Activated naive CD4-positive, alpha-beta T cell treated with anti-CD3 and anti-CD28 coated beads, Interleukin-2, amount 10 ng/mL, durations not matched to agents 7 days and 5 days (primary cell): ENCODE measurements around the gene HIPK2.
A peak's percentile ranks its signal among the peaks of the same experiment; 100 is the strongest.

Source experiments
- CTCF ChIA-PET: fragments of 350-600 bp; sonication (Branson Sonifier 250); formaldehyde crosslinking; loops from one replicate; lab custom pipeline; 2021; ENCODE audit warnings: antibody characterized with exemption; lab: Charles Lee
- DNase-seq: peaks from one replicate; pipeline ENCODE4 v3.0.0-alpha.2; 2020
- H3K27ac Mint-ChIP-seq: one replicate; pipeline ENCODE4 v1.8.0; 2021; ENCODE audit warnings: mild to moderate bottlenecking, moderate library complexity, mixed read lengths
- H3K27me3 Mint-ChIP-seq: one replicate; pipeline ENCODE4 v1.8.0; 2021; ENCODE audit warnings: mild to moderate bottlenecking, mixed read lengths
- H3K36me3 Mint-ChIP-seq: one replicate; pipeline ENCODE4 v1.8.0; 2021; ENCODE audit warnings: mixed read lengths
- H3K4me1 Mint-ChIP-seq: one replicate; pipeline ENCODE4 v1.8.0; 2021; ENCODE audit warnings: mixed read lengths
- H3K4me3 Mint-ChIP-seq: one replicate; pipeline ENCODE4 v1.8.0; 2021; ENCODE audit warnings: mild to moderate bottlenecking, moderate library complexity, mixed read lengths
- H3K9me3 Mint-ChIP-seq: one replicate; pipeline ENCODE4 v1.8.0; 2021; ENCODE audit warnings: mixed read lengths

Gene HIPK2

GRCh38 chr7:139647085-139647484, 130.7 kb downstream of the HIPK2 start:
- H3K27me3 Mint-ChIP-seq = no peaks in the 10 kb centered on the region
- no peak overlapping the region for H3K27ac Mint-ChIP-seq
- peaks cover 4% of the 10 kb centered on the region for H3K36me3 Mint-ChIP-seq
- CTCF ChIA-PET = interaction anchor here (0.7 to 5.2 kb wide), 19 partner anchors 9 to 359 kb away, joined by 3 to 131 read pairs (median 4); no protein-coding TSS in a partner anchor
- DNase-seq = no peak
- no peak overlapping the region for H3K4me3 Mint-ChIP-seq
- H3K4me1 Mint-ChIP-seq = peaks cover 69% of the 10 kb centered on the region
- H3K9me3 Mint-ChIP-seq = no peaks in the 10 kb centered on the region

GRCh38 chr7:139646566-139646965, 131.2 kb downstream of the HIPK2 start:
- H3K9me3 Mint-ChIP-seq = no peaks in the 10 kb centered on the region
- CTCF ChIA-PET = interaction anchor here (0.7 to 5.2 kb wide), 18 partner anchors 10 to 360 kb away, joined by 3 to 131 read pairs (median 5); no protein-coding TSS in a partner anchor
- H3K4me1 Mint-ChIP-seq = peaks cover 73% of the 10 kb centered on the region
- no peak overlapping the region for H3K4me3 Mint-ChIP-seq
- H3K36me3 Mint-ChIP-seq = peaks cover 4% of the 10 kb centered on the region
- no peaks in the 10 kb centered on the region for H3K27me3 Mint-ChIP-seq
- DNase-seq = no peak
- no peak overlapping the region for H3K27ac Mint-ChIP-seq

- no peak overlapping the region for H3K4me3 Mint-ChIP-seq
- peaks cover 4% of the 10 kb centered on the region for H3K36me3 Mint-ChIP-seq
- H3K9me3 Mint-ChIP-seq = no peaks in the 10 kb centered on the region
- CTCF ChIA-PET = interaction anchor here (0.7 to 5.2 kb wide), 40 partner anchors 9 to 511 kb away, joined by 3 to 131 read pairs (median 3); partner anchors contain the start of gene TBXAS1
- peak; percentile 89 for DNase-seq
- H3K27me3 Mint-ChIP-seq = no peaks in the 10 kb centered on the region
- peaks cover 75% of the 10 kb centered on the region for H3K4me1 Mint-ChIP-seq
- no peak overlapping the region for H3K27ac Mint-ChIP-seq
These were observed 131.9 kb downstream of the HIPK2 start for GRCh38 chr7:139645572-139646523.

GRCh38 chr7:139643951-139644585, 133.7 kb downstream of the HIPK2 start:
- Mint-ChIP-seq H3K4me3 (no peak overlapping the region), H3K27ac (no peak overlapping the region), H3K4me1 (peaks cover 66% of the 10 kb centered on the region), H3K36me3 (peaks cover 1% of the 10 kb centered on the region), H3K9me3 (no peaks in the 10 kb centered on the region), H3K27me3 (no peaks in the 10 kb centered on the region)
- DNase-seq = peak; percentile 41
- CTCF ChIA-PET = interaction anchor here (0.6 to 5.2 kb wide), 6 partner anchors 21 to 357 kb away, joined by 3 to 131 read pairs (median 4); no protein-coding TSS in a partner anchor

GRCh38 chr7:139642283-139642682, 135.5 kb downstream of the HIPK2 start:
- no peaks in the 10 kb centered on the region for H3K27me3 Mint-ChIP-seq
- CTCF ChIA-PET = interaction anchor here (1.1 to 1.5 kb wide), 5 partner anchors 22 to 363 kb away, joined by 3 to 9 read pairs (median 3); no protein-coding TSS in a partner anchor
- no peaks in the 10 kb centered on the region for H3K9me3 Mint-ChIP-seq
- H3K4me1 Mint-ChIP-seq = peaks cover 54% of the 10 kb centered on the region
- H3K4me3 Mint-ChIP-seq = no peak overlapping the region
- H3K27ac Mint-ChIP-seq = no peak overlapping the region
- peaks cover 3% of the 10 kb centered on the region for H3K36me3 Mint-ChIP-seq
- DNase-seq = no peak

GRCh38 chr7:139641337-139641992, 136.3 kb downstream of the HIPK2 start:
- Mint-ChIP-seq H3K4me1 (peaks cover 54% of the 10 kb centered on the region), H3K27me3 (no peaks in the 10 kb centered on the region), H3K9me3 (no peaks in the 10 kb centered on the region), H3K36me3 (peaks cover 9% of the 10 kb centered on the region), H3K27ac (no peak overlapping the region), H3K4me3 (no peak overlapping the region)
- no peak for DNase-seq
- CTCF ChIA-PET = interaction anchor here (1.1 to 1.5 kb wide), 4 partner anchors 21 to 364 kb away, joined by 3 to 9 read pairs (median 3); no protein-coding TSS in a partner anchor

- Mint-ChIP-seq H3K9me3 (peaks cover 2% of the 10 kb centered on the region), H3K27me3 (no peaks in the 10 kb centered on the region), H3K4me1 (peaks cover 57% of the 10 kb centered on the region), H3K4me3 (no peak overlapping the region), H3K27ac (no peak overlapping the region), H3K36me3 (peaks cover 16% of the 10 kb centered on the region)
- CTCF ChIA-PET = interaction anchor here (0.6 to 2.7 kb wide), 4 partner anchors 19 to 649 kb away, joined by 3 to 10 read pairs (median 5); no protein-coding TSS in a partner anchor
- DNase-seq = no peak
These were observed 137.1 kb downstream of the HIPK2 start for GRCh38 chr7:139640681-139641080.

GRCh38 chr7:139639563-139639962, 138.2 kb downstream of the HIPK2 start:
- peaks cover 60% of the 10 kb centered on the region for H3K4me1 Mint-ChIP-seq
- no peaks in the 10 kb centered on the region for H3K27me3 Mint-ChIP-seq
- peaks cover 2% of the 10 kb centered on the region for H3K9me3 Mint-ChIP-seq
- H3K4me3 Mint-ChIP-seq = no peak overlapping the region
- CTCF ChIA-PET = interaction anchor here (2.1 to 2.7 kb wide), 2 partner anchors 21 to 363 kb away, joined by 7 to 10 read pairs; no protein-coding TSS in a partner anchor
- peaks cover 16% of the 10 kb centered on the region for H3K36me3 Mint-ChIP-seq
- no peak overlapping the region for H3K27ac Mint-ChIP-seq
- no peak for DNase-seq

- peak; percentile 74 for DNase-seq
- Mint-ChIP-seq H3K36me3 (peaks cover 30% of the 10 kb centered on the region), H3K4me3 (peak overlapping the region; percentile 57), H3K9me3 (peaks cover 2% of the 10 kb centered on the region), H3K27me3 (no peaks in the 10 kb centered on the region), H3K27ac (peak overlapping the region; percentile 91), H3K4me1 (peaks cover 47% of the 10 kb centered on the region)
- CTCF ChIA-PET = interaction anchor here (0.6 to 2.6 kb wide), 3 partner anchors 11 to 365 kb away, joined by 4 to 23 read pairs (median 17); no protein-coding TSS in a partner anchor
These were observed 142.1 kb downstream of the HIPK2 start for GRCh38 chr7:139635526-139636302.

GRCh38 chr7:139634087-139634486, 143.7 kb downstream of the HIPK2 start:
- CTCF ChIA-PET = interaction anchor here (2.2 kb wide), 1 partner anchor 13 kb away, joined by 5 read pairs; no protein-coding TSS in a partner anchor
- Mint-ChIP-seq H3K36me3 (peaks cover 43% of the 10 kb centered on the region), H3K27ac (no peak overlapping the region), H3K4me3 (no peak overlapping the region), H3K4me1 (peaks cover 60% of the 10 kb centered on the region), H3K9me3 (peaks cover 2% of the 10 kb centered on the region), H3K27me3 (no peaks in the 10 kb centered on the region)
- DNase-seq = no peak

- peaks cover 2% of the 10 kb centered on the region for H3K9me3 Mint-ChIP-seq
- CTCF ChIA-PET = interaction anchor here (0.5 to 1.9 kb wide), 5 partner anchors 10 to 641 kb away, joined by 3 to 8 read pairs (median 3); no protein-coding TSS in a partner anchor
- no peaks in the 10 kb centered on the region for H3K27me3 Mint-ChIP-seq
- DNase-seq = no peak
- no peak overlapping the region for H3K4me3 Mint-ChIP-seq
- H3K27ac Mint-ChIP-seq = no peak overlapping the region
- peaks cover 54% of the 10 kb centered on the region for H3K36me3 Mint-ChIP-seq
- H3K4me1 Mint-ChIP-seq = peaks cover 71% of the 10 kb centered on the region
These were observed 146.2 kb downstream of the HIPK2 start for GRCh38 chr7:139631520-139632031.

- Mint-ChIP-seq H3K4me3 (peak overlapping the region; percentile 11), H3K27me3 (no peaks in the 10 kb centered on the region), H3K36me3 (peaks cover 55% of the 10 kb centered on the region), H3K27ac (peak overlapping the region; percentile 72), H3K4me1 (peaks cover 71% of the 10 kb centered on the region), H3K9me3 (no peaks in the 10 kb centered on the region)
- DNase-seq = no peak
- CTCF ChIA-PET = interaction anchor here (0.5 to 1.9 kb wide), 4 partner anchors 10 to 641 kb away, joined by 3 to 8 read pairs (median 4); no protein-coding TSS in a partner anchor
These were observed 146.9 kb downstream of the HIPK2 start for GRCh38 chr7:139630643-139631519.
